D721Med (cell line): Measurements from ENCODE around the gene POLA1.

Experiments used
- DNase-seq: peaks from one replicate; pipeline ENCODE4 v3.0.0; 2011; ENCODE audit warnings: low spot score; ENCODE audit not compliant: insufficient read length
- FAIRE-seq: peaks from 2 replicates; lab custom pipeline; 2011; peaks lifted over from hg19 to GRCh38; lab: Jason Lieb, UNC
- TF ChIP-seq, protein P1 (sequence below): IDR thresholded peaks from 2 replicates; pipeline ENCODE4 v1.5.1; 2012; ENCODE audit warnings: mild to moderate bottlenecking, control low read depth; ENCODE audit not compliant: insufficient read depth; ENCODE audit errors: missing control alignments

Gene POLA1

DNA sequence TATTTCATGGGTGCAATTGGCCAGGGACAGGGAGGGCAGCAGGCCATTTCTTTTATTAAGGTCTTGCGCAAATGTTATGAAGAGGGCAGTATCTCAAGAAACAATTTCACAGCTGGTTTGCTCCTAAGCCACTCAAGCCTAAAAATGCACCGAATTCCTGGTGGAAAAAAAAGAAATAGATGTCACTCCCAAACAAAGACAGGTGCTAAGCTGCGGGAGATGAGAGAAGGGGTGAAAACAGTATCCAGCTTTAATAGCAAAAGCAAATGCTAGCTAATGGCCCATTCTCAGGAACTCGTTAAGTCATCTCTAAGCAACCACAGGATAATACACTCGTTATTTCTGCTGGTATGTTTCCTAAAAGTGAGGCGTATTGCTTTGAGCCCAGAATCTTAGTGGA lies 205.7 kb downstream of the POLA1 start:
- no peak for FAIRE-seq
- no peak for DNase-seq

DNA sequence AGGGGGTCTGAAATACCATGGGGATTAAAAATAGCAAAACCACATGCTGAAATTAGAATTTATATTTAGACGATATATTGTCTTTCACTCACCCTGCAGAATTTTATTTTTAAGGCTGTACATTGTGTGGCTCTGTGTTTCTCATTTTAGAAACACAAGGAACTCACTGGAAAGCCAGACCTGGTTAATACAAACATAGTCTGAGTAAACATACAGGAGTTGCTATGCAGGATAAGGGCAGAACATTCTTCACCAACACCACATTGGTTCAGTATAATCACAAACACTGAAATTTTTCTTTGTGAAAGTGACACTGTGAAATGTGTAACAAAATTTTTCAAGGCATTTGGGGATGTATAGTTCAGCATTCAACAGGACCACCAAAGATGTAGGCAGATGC lies 206.5 kb downstream of the POLA1 start:
- TF ChIP-seq, protein P1, sequence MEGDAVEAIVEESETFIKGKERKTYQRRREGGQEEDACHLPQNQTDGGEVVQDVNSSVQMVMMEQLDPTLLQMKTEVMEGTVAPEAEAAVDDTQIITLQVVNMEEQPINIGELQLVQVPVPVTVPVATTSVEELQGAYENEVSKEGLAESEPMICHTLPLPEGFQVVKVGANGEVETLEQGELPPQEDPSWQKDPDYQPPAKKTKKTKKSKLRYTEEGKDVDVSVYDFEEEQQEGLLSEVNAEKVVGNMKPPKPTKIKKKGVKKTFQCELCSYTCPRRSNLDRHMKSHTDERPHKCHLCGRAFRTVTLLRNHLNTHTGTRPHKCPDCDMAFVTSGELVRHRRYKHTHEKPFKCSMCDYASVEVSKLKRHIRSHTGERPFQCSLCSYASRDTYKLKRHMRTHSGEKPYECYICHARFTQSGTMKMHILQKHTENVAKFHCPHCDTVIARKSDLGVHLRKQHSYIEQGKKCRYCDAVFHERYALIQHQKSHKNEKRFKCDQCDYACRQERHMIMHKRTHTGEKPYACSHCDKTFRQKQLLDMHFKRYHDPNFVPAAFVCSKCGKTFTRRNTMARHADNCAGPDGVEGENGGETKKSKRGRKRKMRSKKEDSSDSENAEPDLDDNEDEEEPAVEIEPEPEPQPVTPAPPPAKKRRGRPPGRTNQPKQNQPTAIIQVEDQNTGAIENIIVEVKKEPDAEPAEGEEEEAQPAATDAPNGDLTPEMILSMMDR = no peak
- no peak for DNase-seq
- FAIRE-seq = no peak

More for the DNA sequence above, 205.7 kb downstream of the POLA1 start:
- TF ChIP-seq, protein P1 = no peak

DNA sequence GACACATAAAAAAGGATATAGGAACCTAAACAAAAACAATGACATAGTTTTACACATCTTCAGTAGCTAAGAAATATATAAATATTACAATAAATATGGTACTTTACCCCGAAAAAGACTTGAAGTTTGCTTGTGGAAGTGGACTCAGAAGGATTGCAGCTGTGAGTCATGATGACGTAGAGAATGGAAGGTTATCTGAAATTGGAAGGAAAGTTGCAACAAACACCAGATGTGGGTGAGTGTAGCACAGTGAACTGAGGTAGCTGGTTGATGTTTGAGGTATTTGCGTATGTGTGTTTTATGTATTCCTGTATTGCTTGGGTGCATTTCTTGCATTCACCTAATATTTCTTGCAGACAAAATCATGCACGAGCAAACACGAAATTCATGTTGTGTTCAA lies 209.1 kb downstream of the POLA1 start:
- DNase-seq (no peak), FAIRE-seq (no peak)
- TF ChIP-seq, protein P1 = no peak

DNA sequence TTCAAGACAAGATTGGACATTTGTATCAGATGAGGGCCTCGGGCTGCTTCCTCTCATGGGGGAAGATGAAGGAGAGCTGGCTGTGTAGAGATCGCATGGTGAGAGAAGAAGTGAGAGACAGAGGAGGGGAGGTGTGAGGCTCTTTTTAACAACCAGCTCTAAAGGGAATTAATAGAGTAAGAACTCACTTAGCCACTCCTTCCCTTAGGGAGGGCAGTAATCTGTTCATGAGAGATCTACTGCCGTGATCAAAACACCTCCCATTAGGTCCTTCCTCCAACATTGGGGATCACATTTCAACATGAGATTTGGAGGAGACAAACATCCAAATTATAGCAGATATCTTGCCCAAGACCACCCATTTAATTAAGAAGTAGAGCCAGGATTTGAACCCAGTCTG lies 225.0 kb downstream of the POLA1 start:
- TF ChIP-seq, protein P1 = no peak
- DNase-seq = no peak
- FAIRE-seq = no peak

DNA sequence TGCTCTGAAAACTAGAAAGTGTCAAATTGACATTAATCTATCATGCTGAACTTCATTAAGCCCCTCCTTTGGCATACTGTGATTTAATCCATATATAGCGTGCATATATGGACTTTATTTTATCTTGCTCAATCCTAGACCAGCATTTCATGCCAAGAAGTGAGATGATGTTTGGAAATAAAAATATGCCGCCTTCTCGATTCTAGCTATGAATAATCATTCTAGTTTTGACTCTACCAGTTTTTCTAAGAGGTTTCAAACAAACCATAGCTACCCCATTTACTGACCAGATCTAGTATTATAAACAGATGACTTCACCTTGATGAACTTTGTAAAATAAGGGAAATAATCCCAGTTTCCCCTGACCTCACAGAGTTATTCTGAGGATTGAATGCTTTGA lies 227.1 kb downstream of the POLA1 start:
- DNase-seq = no peak
- TF ChIP-seq, protein P1 = no peak
- no peak for FAIRE-seq

DNA sequence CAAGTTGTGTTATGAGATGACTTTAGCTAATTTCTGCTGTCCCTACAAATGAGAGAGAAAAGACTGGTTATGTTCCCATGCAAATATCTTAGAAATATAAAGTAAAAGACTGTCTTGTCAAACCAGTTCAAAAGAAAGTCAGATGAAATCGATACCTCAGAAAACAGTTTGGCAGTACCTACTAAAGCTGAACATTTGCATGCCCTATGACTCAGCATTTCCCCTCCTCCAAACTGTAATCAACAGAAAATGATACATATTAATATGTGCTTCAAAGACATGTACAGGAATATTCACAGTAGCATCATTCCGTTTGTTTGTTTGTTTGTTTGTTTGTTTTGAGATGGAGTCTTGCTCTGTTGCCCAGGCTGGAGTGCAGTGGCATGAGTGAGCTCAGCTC lies 231.7 kb downstream of the POLA1 start:
- FAIRE-seq = no peak
- TF ChIP-seq, protein P1 = no peak
- DNase-seq = no peak

DNA sequence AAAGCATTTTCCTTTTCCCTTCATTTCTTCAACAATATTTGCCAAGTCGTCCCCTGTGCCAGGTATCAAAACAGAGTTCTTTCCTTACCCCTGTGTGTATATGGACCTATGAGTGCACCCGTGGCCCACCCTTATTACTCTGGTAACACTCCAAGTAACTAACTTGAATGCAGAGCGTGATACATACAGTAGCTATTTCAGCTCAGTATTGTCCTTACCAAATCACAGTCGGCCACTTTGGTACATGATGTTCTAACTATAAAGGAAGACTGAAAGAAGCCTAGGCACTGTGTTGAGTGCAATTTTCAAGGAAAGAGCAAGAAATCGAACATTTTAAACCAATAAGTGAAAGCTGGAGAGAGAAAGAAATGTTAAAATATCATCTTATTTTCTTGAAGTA lies 233.7 kb downstream of the POLA1 start:
- no peak for DNase-seq
- TF ChIP-seq, protein P1 = no peak
- FAIRE-seq = no peak
